AG09319 (cell line): ENCODE data around the gene ANKRD29.

ENCODE experiments used
- DNase-seq: peaks from one replicate; pipeline ENCODE4 v3.0.0-alpha.2; 2010; ENCODE audit warnings: low read depth; ENCODE audit errors: extremely low read depth
- TF ChIP-seq, protein P1 (sequence below): IDR thresholded peaks from 2 replicates; pipeline ENCODE4 v1.5.1; 2011; ENCODE audit warnings: low read depth, mild to moderate bottlenecking, inconsistent platforms, low read length, moderate library complexity

ANKRD29 gene

DNA sequence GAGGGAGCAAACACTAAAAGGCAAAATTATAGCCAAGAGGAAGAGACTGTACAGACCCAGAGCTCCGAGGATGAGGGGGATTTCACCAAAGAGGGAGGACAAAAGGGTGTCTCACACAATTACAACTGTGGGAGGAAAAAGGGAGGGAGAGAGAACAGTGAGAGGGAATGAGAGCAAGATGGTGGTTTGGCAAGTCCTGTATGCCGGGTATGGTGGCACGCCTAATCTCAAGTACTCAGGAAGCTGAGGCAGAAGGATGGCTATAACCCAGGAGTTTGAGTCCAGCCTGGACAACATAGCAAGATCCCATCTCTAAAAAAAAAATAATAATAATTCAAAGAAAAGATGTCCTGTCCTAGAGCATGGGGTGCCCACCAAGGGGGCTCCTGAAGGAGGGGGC, 110.7 kb downstream of the ANKRD29 start:
- DNase-seq: no peak
- TF ChIP-seq, protein P1, sequence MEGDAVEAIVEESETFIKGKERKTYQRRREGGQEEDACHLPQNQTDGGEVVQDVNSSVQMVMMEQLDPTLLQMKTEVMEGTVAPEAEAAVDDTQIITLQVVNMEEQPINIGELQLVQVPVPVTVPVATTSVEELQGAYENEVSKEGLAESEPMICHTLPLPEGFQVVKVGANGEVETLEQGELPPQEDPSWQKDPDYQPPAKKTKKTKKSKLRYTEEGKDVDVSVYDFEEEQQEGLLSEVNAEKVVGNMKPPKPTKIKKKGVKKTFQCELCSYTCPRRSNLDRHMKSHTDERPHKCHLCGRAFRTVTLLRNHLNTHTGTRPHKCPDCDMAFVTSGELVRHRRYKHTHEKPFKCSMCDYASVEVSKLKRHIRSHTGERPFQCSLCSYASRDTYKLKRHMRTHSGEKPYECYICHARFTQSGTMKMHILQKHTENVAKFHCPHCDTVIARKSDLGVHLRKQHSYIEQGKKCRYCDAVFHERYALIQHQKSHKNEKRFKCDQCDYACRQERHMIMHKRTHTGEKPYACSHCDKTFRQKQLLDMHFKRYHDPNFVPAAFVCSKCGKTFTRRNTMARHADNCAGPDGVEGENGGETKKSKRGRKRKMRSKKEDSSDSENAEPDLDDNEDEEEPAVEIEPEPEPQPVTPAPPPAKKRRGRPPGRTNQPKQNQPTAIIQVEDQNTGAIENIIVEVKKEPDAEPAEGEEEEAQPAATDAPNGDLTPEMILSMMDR: no peak

DNA sequence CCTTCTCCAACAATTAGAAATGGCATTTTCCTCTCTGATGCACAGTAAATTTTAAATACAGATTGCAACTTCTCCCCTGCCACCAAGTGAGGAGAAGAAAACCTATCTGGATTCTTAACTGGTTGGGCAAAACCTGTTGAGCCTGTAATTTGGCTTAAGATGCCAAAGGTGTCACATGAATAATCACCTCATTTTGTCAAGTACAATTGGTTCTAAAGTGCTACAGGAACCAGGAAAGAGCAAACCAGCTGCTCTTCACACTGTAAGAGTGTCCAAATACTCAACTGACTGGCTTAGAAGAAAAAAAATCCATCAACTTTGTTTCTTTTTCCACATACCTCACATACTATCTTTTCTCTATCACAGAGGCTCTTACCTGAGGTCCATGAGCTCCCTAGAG, 111.8 kb downstream of the ANKRD29 start:
- DNase-seq: no peak

More for the DNA sequence above, 111.8 kb downstream of the ANKRD29 start:
- TF ChIP-seq, protein P1: no peak
